Measurements from ENCODE around the gene HHLA2. TPM values are rescaled to one million over a fixed set of nuclear protein-coding genes. Genes with fewer than 3 reads are reported as not detected.
"Not testable (repeated sequence)": the region's sequence is repeated elsewhere in the genome, so short reads cannot be mapped to it uniquely, and the experiment has no call there.

HHLA2 gene
- total RNA-seq, 2 donors from 2014 or later: 0.82 to 2.6 TPM

- DNase-seq (ENCODE audit: low spot score): no peak
- TF ChIP-seq, protein P1, sequence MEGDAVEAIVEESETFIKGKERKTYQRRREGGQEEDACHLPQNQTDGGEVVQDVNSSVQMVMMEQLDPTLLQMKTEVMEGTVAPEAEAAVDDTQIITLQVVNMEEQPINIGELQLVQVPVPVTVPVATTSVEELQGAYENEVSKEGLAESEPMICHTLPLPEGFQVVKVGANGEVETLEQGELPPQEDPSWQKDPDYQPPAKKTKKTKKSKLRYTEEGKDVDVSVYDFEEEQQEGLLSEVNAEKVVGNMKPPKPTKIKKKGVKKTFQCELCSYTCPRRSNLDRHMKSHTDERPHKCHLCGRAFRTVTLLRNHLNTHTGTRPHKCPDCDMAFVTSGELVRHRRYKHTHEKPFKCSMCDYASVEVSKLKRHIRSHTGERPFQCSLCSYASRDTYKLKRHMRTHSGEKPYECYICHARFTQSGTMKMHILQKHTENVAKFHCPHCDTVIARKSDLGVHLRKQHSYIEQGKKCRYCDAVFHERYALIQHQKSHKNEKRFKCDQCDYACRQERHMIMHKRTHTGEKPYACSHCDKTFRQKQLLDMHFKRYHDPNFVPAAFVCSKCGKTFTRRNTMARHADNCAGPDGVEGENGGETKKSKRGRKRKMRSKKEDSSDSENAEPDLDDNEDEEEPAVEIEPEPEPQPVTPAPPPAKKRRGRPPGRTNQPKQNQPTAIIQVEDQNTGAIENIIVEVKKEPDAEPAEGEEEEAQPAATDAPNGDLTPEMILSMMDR (IDR thresholded peaks at IDR 0.05): no peak
- TF ChIP-seq POLR2AphosphoS5 (IDR thresholded peaks at IDR 0.05) (no peak), POLR2A (IDR thresholded peaks at IDR 0.05) (no peak)
- intact Hi-C loops (cut with DNase I): no loop called here
- Histone ChIP-seq H3K27me3 (replicated peaks; ENCODE audit: insufficient read depth) (no peaks in the 10 kb centered on the region), H3K36me3 (no peaks in the 10 kb centered on the region), H3K4me1 (replicated peaks) (no peaks in the 10 kb centered on the region), H3K9me3 (no peaks in the 10 kb centered on the region), H3K4me3 (no peak overlapping the region), H3K27ac (no peak overlapping the region)
- 62% methylated on average over 1 of the region's 1 CpG for WGBS
These were observed 11.2 kb upstream of the HHLA2 start for GRCh38 chr3:108285176-108285575.

DNA sequence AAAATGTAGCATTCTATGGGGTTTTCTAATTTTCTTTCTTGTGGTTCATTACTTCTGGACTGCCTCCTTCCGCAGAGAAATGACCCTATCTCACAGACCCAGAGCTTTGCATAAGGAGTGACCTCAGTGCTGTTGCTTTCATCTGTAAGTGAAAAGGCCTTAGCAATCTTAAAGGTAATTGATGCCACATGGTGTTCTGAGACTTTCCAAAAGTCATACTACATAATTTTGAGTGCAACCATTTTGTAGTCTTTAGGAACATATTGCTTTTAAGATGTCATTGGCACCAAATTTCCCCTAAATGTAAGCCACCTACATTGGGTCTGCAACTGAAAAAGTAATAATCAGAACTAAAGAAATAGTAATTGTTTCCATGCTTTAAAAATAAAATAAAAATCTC lies 9.2 kb upstream of the HHLA2 start:
- 0% methylated on average over 1 of the region's 1 CpG for WGBS
- H3K9me3 ChIP-seq: no peaks in the 10 kb centered on the region

GRCh38 chr3:108288193-108288592 lies 8.2 kb upstream of the HHLA2 start:
- H3K27me3 ChIP-seq (replicated peaks; ENCODE audit: insufficient read depth); intact Hi-C loops (cut with DNase I); H3K9me3 ChIP-seq; H3K27ac ChIP-seq; H3K36me3 ChIP-seq; H3K4me3 ChIP-seq; H3K4me1 ChIP-seq (replicated peaks); DNase-seq (ENCODE audit: low spot score): not testable (repeated sequence)
- WGBS: 95% methylated on average over 6 of the region's 6 CpGs

More for the DNA sequence above, 9.2 kb upstream of the HHLA2 start:
- intact Hi-C loops (cut with DNase I): no loop called here
- Histone ChIP-seq H3K4me1 (replicated peaks) (no peaks in the 10 kb centered on the region), H3K36me3 (no peaks in the 10 kb centered on the region), H3K4me3 (no peak overlapping the region), H3K27me3 (replicated peaks; ENCODE audit: insufficient read depth) (no peaks in the 10 kb centered on the region), H3K27ac (no peak overlapping the region)
- no peak for DNase-seq (ENCODE audit: low spot score)
- TF ChIP-seq POLR2AphosphoS5 (IDR thresholded peaks at IDR 0.05) (no peak), POLR2A (IDR thresholded peaks at IDR 0.05) (no peak)
- TF ChIP-seq, protein P1 (IDR thresholded peaks at IDR 0.05): no peak

- WGBS: 53% methylated on average over 2 of the region's 2 CpGs
- Histone ChIP-seq H3K4me1 (replicated peaks) (no peaks in the 10 kb centered on the region), H3K9me3 (no peaks in the 10 kb centered on the region), H3K27ac (no peak overlapping the region), H3K4me3 (no peak overlapping the region), H3K36me3 (no peaks in the 10 kb centered on the region), H3K27me3 (replicated peaks; ENCODE audit: insufficient read depth) (no peaks in the 10 kb centered on the region)
- DNase-seq (ENCODE audit: low spot score): no peak
- TF ChIP-seq POLR2AphosphoS5 (IDR thresholded peaks at IDR 0.05) (no peak), POLR2A (IDR thresholded peaks at IDR 0.05) (no peak)
- TF ChIP-seq, protein P1 (IDR thresholded peaks at IDR 0.05): no peak
- intact Hi-C loops (cut with DNase I): no loop called here
These were observed 7.2 kb upstream of the HHLA2 start for GRCh38 chr3:108289159-108289558.

DNA sequence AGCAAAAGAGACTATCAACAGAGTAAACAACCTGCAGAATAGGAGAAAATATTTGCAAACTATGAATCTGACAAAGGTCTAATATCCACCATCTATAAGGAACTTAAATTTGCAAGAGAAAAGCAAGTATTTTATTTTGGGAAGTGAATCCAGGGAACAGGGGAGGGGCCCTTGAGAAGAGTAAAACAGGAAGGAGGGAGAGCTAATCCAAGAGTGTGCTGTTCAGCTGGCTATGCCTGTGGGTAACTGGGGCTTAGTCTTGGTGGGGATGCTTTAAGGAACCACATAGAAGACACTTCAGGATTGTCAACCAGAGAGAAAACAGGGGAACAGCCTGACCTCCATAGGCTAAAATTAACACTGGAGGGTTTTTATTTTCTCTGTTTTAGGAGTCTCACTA lies 3.9 kb upstream of the HHLA2 start:
- Histone ChIP-seq H3K36me3 (no peaks in the 10 kb centered on the region), H3K4me3 (no peak overlapping the region), H3K27ac (no peak overlapping the region), H3K27me3 (replicated peaks; ENCODE audit: insufficient read depth) (no peaks in the 10 kb centered on the region), H3K4me1 (replicated peaks) (no peaks in the 10 kb centered on the region), H3K9me3 (no peaks in the 10 kb centered on the region)
- no peak for DNase-seq (ENCODE audit: low spot score)
- TF ChIP-seq POLR2A (IDR thresholded peaks at IDR 0.05) (no peak), POLR2AphosphoS5 (IDR thresholded peaks at IDR 0.05) (no peak)
- TF ChIP-seq, protein P1 (IDR thresholded peaks at IDR 0.05): no peak
- intact Hi-C loops (cut with DNase I): no loop called here

Measured in prostate gland (tissue), 2 donors.